ENCODE data around the gene CEP63.
A peak's percentile ranks its signal among the peaks of the same experiment; 100 is the strongest.

The CEP63 gene

GRCh38 chr3:134485718-134486576 lies at the start of gene CEP63, which contains the start of gene ANAPC13:
CEP63 (plus strand) TSS chr3:134486057; CDS start chr3:134495321, 9,264 bp downstream.
ANAPC13 (minus strand) TSS chr3:134485985; CDS start chr3:134482904, 3,081 bp downstream.
- DNase-seq = peak; percentile 98

GRCh38 chr3:134437211-134437752 lies 48.6 kb upstream of the CEP63 start:
- DNase-seq = no peak

GRCh38 chr3:134441321-134441720 lies 44.5 kb upstream of the CEP63 start:
- no peak for DNase-seq

- no peak for DNase-seq
These were observed 44.0 kb upstream of the CEP63 start for GRCh38 chr3:134441821-134442220.

- DNase-seq = no peak
These were observed 40.8 kb upstream of the CEP63 start for GRCh38 chr3:134445095-134445494.

GRCh38 chr3:134445636-134446035 lies 40.2 kb upstream of the CEP63 start:
- no peak for DNase-seq

GRCh38 chr3:134446800-134447199 lies 39.1 kb upstream of the CEP63 start:
- DNase-seq = no peak

GRCh38 chr3:134447351-134447750 lies 38.5 kb upstream of the CEP63 start:
- DNase-seq = no peak

- no peak for DNase-seq
These were observed 37.2 kb upstream of the CEP63 start for GRCh38 chr3:134448664-134449063.

GRCh38 chr3:134449277-134449676 lies 36.6 kb upstream of the CEP63 start:
- no peak for DNase-seq

GRCh38 chr3:134449951-134450350 lies 35.9 kb upstream of the CEP63 start:
- DNase-seq = no peak

GRCh38 chr3:134453631-134454030 lies 32.2 kb upstream of the CEP63 start:
- no peak for DNase-seq

GRCh38 chr3:134457376-134458074 lies 28.3 kb upstream of the CEP63 start:
- DNase-seq = no peak

- no peak for DNase-seq
These were observed 27.4 kb upstream of the CEP63 start for GRCh38 chr3:134458406-134458945.

GRCh38 chr3:134459562-134459961 lies 26.3 kb upstream of the CEP63 start:
- DNase-seq = no peak

- no peak for DNase-seq
These were observed 24.9 kb upstream of the CEP63 start for GRCh38 chr3:134460965-134461364.

GRCh38 chr3:134462331-134462941 lies 23.4 kb upstream of the CEP63 start:
- DNase-seq = no peak

GRCh38 chr3:134463676-134464063 lies 22.2 kb upstream of the CEP63 start:
- DNase-seq = peak; percentile 40

GRCh38 chr3:134464064-134464688 lies 21.7 kb upstream of the CEP63 start:
- DNase-seq = peak; percentile 97

- DNase-seq = peak; percentile 73
These were observed 21.0 kb upstream of the CEP63 start for GRCh38 chr3:134464689-134465365.

- DNase-seq = no peak
These were observed 19.5 kb upstream of the CEP63 start for GRCh38 chr3:134466331-134466730.

- DNase-seq = no peak
These were observed 17.3 kb upstream of the CEP63 start for GRCh38 chr3:134468519-134468918.
